SHP77 treated with DMSO at 0.1 percent for 48 hours (cell line): ENCODE data around the gene SEPTIN11.
"Not testable (repeated sequence)": the region's sequence is repeated elsewhere in the genome, so short reads cannot be mapped to it uniquely, and the experiment has no call there.

Experiments used
- DNase-seq: peaks from one replicate; lab custom pipeline; 2025; lab: John Stamatoyannopoulos, UW

SEPTIN11 gene

DNA sequence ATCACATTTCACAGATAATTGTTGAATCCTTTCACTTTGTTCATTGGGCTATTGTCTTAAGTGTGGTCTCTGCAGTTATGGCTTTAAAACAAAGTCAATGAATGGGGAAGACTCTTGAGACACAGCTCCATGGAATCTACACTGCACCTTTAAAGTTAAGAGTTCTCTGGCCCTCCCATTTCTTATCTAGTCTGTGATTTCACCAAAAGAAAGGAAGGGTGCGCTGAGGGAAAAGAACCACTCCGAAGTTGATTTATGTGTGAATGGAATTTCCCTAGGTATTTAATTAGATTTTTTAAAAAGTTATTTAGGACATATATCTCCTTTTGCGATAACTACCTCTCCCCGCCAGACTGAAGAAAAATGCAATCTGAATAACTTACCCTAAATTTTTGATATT, 2.5 kb downstream of the SEPTIN11 start:
- DNase-seq: no peak

DNA sequence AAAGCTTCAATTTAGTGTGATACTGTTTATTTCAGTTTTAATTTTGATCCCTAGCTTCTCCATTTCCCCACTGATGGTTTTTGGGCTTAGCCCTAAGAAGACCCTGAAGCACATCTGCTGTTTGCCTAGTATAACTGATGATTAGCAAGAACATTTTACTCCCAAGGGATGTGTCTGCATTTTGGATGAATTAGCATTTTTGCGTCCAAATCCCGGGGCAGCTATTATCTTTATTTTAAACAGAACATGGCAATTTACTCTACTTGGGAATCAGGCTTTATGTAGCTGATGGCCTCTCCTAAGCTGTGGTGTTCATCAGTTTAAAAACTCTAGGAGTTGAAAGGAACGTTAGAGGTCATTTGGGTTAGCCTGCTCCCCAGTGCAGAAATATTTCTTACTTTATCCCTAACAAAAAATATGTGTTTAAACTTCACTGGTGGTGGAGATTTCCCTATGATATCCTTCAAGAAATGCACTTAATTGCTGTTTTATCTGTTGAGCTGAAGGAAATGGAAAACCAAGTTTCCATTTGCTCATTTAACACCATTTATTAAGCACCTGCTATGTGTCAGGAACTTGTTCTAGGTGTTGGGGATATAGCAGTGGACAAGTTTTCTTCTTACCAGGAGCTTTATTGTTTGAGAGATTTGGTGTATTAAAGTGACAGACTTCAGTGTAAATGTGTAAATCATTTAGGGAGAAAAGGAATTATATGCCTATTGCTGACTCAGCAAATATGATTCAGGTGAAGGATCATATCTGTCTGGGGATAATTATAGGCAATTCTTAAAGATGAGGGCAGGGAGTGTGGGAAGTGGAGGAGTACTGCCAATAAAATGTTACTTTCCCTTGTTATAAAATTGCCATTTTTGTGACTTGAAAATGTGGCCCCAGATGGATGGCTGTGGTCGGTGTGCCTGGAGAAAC, 3.4 kb downstream of the SEPTIN11 start:
- no peak for DNase-seq

DNA sequence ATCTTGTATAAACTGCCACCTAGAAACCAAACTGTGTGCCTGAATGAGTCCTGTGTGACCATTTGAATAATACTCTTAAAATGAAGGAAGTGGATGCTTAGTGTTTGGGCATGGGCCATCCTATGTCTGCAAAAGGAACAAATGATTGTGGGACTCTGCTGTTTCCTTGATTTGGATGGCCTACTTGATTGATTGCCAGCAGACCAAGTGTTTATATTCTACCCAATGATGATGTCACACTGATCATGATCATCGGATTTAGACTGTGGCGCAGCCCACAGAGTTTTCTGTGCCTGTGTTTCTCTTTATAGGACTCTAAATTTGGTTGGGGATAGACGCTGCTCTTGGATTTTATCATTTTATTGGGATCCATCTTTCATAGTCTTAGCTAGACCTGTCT, 4.4 kb downstream of the SEPTIN11 start:
- no peak for DNase-seq

DNA sequence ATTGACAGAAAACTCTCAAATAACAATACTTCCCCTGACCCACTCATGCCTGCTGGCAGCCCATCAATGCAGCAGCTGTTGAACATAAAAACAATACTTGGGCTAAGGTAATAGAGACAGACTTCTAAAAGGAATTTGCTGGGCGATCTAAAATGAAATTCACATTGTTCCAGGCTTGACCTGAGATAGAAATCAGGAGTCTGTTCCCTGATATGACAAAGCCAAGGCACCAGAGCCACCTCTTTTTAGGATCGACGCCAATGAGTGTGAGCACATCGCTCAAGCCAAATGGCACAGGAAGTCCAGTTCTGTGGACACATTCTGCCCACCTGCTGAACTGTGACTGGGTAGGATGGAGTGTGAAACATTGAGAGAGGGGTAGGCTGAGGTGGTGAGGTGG, 4.9 kb downstream of the SEPTIN11 start:
- DNase-seq: no peak

DNA sequence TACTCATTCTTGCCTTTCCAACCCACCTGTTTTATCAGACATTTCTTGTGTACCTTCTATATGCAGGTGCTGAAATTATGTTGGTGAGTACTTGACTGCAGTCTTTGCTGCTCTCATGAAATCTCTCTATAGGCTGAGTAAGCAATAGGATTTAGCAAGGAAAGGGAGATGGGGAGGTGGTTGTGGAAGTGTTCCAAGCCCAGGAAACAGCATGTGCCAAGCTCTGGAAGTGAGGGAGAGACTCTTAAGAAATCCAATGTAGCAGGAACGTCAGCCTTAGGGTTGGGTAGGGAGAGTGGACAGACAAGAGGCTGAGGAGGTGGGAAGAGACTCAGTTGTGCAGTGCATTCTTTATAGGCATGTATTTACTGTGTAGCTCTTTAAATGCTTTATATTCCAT, 5.6 kb downstream of the SEPTIN11 start:
- no peak for DNase-seq

DNA sequence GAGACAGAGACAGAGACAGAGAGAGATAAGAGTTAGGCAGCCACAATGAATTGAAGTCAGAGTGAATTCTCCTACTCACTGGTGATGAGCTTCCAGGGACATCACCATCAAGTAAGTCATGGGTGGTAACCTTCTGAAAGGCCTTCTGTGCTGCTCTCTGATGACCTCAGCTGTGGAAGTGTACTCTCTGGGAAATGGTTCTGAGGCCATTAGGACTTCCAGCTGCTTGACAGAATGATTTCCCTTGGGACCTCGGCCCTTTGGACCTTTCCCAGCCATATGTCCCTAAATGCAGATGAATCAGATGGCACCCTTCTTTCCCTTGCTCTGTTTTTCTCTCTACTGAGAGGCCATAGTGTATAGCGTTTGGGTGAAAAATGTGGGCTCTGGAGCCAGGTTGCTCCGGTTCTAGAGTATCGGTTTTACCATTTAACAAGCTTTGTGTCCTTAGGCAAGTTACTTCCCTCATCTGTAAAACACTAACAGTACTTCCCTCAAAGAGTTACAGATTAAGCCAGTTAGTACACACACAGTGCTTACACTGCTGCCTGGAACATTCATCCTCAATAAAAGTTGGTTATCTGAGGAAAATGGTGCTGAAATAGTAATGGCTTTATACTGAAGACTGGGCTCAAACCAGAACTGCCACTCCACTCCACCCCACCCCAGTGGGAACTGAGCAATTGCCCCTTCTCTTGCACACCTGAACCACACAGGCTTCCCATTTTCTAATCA, 7.6 kb downstream of the SEPTIN11 start:
- DNase-seq: no peak

DNA sequence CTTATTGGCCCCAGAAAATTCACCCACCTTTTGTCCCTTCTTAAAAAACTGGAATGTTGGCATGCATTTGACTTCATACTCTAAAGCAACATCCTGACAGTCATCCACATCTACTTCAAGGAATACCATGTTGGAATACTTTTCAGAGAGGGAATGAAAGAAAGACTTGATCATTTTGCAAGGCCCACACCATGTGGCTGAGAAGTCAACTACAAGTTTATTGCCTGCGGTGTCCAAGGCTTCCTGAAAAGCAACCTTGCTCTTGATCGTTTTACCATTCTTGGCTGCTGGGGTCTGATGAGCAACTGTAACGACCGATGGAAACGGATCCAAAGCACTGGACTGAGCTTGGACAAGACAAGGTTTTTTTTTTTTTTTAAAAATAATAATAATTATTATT, 9.3 kb downstream of the SEPTIN11 start:
- no peak for DNase-seq

DNA sequence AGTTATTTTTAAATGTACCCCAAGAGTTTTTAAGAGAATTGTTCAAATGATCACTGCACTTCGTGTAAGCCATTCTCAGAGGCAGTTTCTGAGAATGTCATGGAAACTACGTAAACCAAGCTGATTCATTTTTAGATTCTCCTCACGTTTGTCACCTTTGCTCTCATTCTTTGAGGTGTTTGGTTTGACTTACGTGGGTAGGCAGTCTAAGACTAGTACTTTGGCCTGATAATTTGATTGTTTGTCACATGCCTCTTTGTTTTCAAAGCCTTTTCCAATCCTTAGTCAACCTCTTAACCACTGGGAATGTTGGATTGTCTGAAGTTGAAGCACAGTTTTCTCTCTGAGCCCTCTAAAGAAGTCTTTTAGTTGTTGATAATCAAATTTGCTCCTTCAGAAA, 10.5 kb downstream of the SEPTIN11 start:
- DNase-seq: no peak

DNA sequence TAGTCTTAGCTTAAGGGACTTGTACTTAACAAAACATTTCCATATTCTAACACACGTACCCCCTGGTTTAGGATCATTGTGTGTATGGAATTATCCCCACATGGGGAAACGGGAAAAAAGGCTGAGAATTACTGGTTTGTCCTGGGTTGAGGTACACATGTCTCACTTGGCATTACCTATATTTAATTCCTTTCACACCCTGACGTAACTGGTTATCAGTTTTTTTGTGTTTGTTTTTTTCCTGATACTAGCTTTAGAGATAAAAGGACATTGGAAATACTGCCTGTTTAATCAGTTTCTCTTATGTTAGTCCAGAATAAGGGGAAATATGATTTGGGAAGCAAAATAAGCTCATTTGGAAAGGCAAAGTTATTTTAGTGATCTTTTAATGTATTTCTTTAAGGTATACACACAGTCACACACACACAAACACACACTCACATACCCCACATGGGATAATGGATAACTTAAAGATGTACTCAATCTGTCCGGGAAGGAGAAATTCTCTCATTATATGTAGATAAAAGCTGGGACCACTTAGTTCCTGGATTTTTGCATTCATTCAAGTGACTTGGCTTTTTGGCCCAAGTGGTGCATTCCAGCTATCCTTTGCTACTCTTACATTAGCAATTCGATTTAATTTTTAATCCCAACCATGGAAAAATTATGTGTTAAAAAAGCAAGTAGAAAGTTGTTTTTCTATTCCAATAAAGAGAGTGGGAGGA, 13.0 kb downstream of the SEPTIN11 start:
- DNase-seq: no peak

DNA sequence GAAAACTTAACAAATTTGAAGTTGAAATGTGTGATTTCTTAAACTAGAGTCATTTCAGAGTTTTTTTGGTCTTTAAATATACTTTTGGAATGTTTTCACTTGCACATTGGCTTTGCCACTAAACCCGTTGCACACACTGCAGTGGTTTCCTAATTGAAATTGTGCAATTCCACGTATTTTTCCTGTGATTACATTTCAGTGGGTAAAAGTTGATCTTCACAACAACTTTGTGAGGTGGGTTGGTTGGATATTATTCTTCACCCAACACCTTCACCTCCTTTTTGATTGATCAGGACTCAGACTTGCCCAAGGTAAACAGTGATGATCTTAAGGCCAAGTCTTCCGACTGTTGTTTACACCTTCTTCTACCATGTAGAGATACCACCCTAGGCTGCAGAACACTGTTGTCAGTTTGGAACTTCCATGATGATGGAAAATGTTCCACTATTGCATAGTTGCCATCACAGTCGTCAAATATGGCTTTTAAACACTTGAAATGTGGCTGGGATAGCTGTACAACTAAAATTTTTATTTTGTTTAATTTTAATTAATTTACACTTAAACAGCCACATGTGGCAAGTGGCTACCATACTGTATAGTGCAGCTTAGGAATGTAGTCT, 13.7 kb downstream of the SEPTIN11 start:
- no peak for DNase-seq

DNA sequence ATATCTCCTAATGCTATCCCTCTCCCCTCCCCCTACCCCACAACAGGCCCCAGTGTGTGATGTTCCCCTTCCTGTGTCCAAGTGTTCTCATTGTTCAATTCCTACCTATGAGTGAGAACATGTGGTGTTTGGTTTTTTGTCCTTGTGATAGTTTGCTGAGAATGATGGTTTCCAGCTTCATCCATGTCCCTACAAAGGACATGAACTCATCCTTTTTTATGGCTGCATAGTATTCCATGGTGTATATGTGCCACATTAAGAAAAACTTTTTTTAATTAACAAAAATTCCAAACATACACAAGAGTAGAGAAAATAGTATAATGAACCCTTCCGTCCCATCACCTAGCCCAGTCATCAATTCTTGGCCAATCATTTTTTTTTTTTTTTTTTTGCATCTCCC, 14.4 kb downstream of the SEPTIN11 start:
- not testable (repeated sequence) for DNase-seq

DNA sequence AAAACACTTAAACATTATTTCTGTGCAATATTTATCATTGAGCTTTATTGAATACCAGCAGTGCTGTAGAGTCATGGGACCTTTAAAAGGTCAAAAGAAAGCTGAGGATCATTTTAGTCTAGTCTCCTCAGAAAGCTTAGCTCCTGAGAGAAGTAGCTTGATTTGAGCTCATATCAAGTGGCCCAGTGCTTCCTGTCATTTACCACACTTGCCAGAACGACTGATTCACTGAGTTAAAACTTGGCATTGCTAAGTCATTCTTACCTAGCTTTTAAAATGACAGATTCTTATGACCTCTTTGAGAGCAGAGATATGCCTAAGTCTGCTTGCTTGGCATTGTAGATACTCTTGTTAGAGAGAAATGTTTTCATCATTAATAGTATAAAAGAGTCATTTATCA, 15.2 kb downstream of the SEPTIN11 start:
- DNase-seq: no peak

DNA sequence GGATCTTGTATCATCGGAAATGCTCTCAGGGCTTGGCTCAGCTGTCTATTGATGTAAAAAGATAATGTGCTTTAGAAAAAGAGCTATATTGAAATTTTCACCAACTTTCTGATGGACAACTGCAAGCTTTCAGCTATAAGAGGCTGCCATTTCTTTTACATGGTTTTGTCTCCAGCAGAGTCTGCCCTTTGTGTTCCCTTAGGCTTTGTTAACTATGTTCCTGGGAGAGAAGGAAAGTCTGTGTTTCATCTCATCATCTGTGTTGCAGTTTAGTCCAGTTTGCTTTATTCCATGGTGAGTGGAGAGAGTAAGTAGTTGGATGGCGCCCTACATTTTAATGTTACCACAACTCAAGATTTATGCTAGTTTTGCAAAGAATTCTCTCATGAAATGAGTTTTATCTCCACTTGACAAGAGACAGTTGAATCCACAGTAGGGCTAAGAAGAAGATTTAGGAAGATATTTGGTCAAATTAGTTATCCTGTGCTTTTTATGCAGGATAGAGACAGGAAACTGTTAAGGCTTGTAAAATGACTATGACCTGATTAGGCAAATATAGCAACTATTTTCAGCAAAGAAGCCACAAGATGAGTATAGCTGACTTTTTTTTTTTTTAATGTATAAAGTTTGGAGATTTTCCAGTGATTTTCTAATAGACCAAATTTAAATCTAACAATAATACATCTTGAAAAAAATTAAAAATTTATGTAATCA, 16.5 kb downstream of the SEPTIN11 start:
- DNase-seq: no peak

DNA sequence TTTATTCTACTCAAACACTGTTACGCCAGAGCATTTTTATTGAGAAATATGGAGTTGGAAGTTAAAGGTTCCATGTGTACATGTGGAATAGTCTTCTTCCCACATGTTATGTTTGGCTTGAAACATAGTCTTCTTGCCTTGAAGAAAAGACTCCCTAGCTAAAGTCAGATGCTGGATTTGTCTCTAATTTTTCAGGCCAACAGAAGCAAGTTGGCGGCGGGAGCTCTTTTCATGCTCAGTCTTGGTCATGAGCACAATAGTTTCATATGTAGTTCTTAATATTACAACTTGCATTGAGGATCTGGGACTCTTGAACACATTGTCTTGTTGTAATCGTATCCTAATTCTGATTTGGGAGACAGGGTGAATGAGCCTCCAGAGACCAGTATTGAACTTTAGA, 19.4 kb downstream of the SEPTIN11 start:
- no peak for DNase-seq

DNA sequence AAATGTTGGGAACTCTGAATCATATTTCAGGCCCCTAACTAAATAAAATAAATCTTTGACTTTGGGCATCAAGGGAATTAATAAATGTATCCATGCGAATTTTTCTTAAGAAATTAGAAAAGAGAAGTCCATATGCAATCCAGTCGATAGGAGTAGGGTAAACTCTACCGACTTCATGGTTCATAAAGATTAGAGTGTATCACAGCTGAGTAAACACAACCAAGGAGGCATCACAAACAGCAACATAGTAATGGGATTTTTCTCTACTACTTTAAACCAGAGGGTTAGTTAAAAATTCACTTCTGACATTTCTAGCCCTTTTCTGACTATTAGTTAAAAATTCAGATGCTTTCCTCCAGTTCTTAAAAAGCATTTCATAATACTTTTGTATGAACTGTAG, 19.9 kb downstream of the SEPTIN11 start:
- peak; percentile 26 for DNase-seq

DNA sequence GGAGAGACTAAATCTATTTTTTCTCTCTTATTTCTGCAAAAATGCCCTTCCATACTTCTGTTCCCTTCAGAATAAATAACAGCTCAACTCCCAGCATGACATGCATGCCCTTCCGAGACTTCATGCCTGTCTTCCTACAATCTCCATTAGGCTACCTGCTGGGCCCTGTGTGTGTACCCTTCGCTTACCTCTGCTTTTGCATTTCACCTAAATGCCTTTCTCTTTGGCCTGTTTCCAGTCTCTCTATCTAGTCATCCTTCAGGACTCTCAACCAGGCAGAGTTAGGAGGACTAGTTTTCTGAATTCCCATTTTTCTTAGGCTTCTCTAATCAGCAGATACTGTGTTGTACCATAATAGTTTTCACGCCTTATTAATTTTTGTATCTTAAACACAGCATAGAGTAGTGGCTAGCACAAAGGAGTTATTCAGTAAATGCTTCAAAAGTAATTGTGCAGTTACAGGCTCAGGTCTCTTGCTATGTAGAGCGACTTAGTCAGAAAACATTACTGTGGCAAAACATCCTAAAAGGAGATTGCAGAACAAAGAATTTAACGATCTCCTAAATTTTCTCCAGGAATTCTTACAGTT, 20.5 kb downstream of the SEPTIN11 start:
- DNase-seq: no peak

DNA sequence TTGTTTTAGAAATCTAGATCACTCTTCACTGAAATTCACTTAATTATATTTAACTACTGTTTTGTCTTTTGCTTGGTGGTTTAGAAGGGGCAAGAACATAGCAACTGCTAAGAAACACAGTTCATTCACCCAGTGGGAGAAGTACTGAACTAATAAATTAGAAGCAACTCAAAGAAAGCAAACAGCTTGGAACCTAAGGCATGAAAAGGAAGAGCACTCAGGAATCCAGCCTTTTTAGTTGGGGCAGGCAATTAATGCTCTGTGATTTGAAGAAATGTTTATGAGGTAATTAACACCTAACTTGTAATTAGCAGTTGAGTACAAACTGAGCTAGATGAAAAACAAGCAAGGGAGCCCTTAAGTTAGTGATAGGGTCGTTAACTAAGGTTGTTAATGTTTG, 22.8 kb downstream of the SEPTIN11 start:
- DNase-seq: no peak

DNA sequence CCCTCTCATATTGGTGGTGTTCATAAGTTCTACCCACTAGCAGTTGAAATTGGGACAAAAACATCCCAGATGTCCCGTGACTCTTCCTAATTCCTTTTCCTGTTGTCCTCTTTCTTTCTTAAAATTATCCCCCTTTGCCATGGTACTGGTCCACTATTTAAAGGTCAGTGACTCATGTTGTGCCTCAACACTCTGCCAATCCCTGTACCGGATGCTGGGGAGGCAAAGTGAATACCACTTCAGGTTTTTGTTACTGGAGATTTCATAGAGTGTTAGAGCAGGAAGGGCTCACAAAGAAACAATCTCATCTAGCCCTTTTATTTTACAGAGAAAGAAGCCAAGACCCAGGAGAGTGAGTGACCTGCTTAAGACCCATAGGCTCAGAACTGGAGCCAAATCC, 24.6 kb downstream of the SEPTIN11 start:
- DNase-seq: no peak

DNA sequence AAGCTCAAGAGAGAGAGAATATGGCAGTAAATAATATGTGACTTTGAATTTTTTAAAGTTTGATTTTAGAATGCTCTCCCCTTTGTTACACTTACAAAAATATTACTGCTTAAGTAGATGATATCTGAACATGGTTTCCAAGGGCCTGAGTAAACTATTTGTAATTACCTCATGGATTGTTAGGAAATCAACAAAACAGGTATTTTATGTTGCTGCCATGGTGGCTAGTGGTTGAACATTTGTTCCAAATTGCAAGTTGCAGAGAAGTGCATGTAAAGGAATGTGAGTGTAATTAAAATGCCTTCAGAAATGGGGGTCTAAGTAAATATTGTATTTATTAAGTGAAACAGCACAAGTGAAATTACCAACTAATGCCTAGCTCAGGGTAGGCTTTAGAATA, 27.6 kb downstream of the SEPTIN11 start:
- DNase-seq: no peak

DNA sequence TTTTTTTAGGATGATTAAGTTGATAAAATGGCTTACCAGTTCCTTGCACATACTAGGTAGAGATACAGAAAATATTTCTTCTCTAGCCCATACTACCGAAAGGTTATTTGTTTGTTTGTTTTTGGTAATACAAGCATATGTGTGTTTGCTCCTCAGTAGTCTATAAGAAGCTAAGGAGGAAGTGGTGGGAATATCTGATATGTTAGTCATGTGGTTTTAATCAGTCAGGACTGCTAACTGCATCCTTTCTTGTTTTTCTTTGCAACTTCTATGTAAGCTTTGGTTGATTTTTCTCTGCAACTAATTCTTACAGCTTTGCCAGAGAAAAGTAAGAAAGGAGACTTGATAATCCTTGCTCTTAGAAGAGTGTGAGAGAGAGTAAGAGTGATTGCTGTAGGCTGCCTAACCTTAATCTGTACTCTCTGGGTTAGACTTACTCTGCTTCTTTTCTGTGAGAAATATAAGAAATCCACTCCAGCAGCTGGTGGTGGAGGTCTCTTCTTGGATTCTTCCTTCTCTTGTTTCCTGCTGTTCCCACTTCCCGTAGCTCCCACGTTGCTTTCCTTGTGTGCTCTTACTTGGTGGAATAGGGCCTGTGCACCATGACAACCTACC, 28.3 kb downstream of the SEPTIN11 start:
- no peak for DNase-seq

DNA sequence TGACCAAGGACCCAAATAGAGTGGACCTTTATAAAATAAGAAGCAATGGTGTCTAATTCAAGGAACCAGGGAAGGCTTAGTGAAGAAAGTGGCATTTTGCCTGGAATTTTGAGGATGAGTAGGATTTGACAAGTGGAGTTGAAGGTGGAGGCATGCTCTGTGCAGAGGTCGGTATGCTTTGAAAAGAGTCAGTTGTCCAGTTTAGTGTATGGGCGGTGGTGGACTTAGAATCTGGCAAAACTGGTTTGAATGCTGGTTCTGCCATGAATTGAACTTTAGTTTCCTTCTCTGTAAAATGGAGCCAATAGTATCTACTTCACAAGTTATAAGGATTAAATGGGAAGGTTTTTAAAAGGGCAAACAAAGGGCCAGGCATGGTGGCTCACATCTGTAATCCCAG, 29.7 kb downstream of the SEPTIN11 start:
- no peak for DNase-seq
